Pancreas (tissue), 10 donors: ENCODE data around the gene PRKAR2B. TPM values are rescaled to one million over a fixed set of nuclear protein-coding genes. Genes with fewer than 3 reads are reported as not detected.
"Not testable (repeated sequence)": the region's sequence is repeated elsewhere in the genome, so short reads cannot be mapped to it uniquely, and the experiment has no call there.

Experiments used
- ATAC-seq, 4 donors: fragments of 200-7000 bp; cut with Tn5 transposase; one replicate each; pipeline versions ENCODE4 v1.8.0 to v1.9.1; 2020; ENCODE audit warnings: mild to moderate bottlenecking in 4 of 4, moderate library complexity in 4 of 4
- DNase-seq, 6 donors: peaks; one replicate each; pipeline ENCODE4 v3.0.0-alpha.2; 2020
- FAIRE-seq: peaks from 2 replicates; lab custom pipeline; 2012; peaks lifted over from hg19 to GRCh38; lab: Jason Lieb, UNC
- H3K27ac ChIP-seq, 4 donors: fragments of 200-600 bp; sonication (generic); 1 replicate in 3 of 4; 2 replicates in 1 of 4; pipeline versions ENCODE4 v1.5.0 to v1.8.0; 2020
- H3K27me3 ChIP-seq, 4 donors: fragments of 200-600 bp; one replicate each; pipeline ENCODE4 v1.8.0; 2021
- H3K36me3 ChIP-seq, 3 donors: fragments of 200-600 bp; sonication (generic) in 1 of 3; one replicate each; pipeline versions ENCODE4 v1.5.0 to v1.8.0; 2020 to 2021
- H3K4me1 ChIP-seq, 3 donors: fragments of 200-600 bp; one replicate each; pipeline ENCODE4 v1.8.0; 2021
- H3K4me3 ChIP-seq, 4 donors: fragments of 200-600 bp; sonication (generic) in 2 of 4; one replicate each; pipeline versions ENCODE4 v1.5.0 to v1.8.0; 2020 to 2021
- H3K9me3 ChIP-seq, 4 donors: fragments of 200-600 bp; one replicate each; pipeline ENCODE4 v1.8.0; 2021
- WGBS, 2 donors: extraction: QIAGEN DNeasy Blood & Tissue Kit; methylation state at CpG; one replicate each; pipeline ENCODE4 v1.1.7; 2013; 5-methylcytosine and 5-hydroxymethylcytosine counted together
- intact Hi-C, 3 donors: fragments of 100-400 bp; cut with DNase I; formaldehyde crosslinking; loops; one replicate each; pipeline versions ENCODE4 v1.11.1 to v1.14.2; 2022
- polyA plus RNA-seq, 2 donors: library from polyadenylated mRNA; stranded (reverse); fragments of 200-250 nt; gene quantifications; one replicate each; pipeline ENCODE4 v1.2.3, GENCODE V29; 2013
- total RNA-seq, 6 donors: library from RNA; stranded (reverse); fragmentation: NEBNext Ultra II Directional in 4 of 6; extraction: Animal tissue kit (Norgen Biotek cat#: 25700) in 4 of 6; gene quantifications; one replicate each; pipeline versions ENCODE4 v1.2.1 to v1.2.4, GENCODE V29; 2021 to 2023
- TF ChIP-seq, protein P1 (sequence below), 4 donors: fragments of 200-600 bp; sonication (generic) in 3 of 4; IDR thresholded peaks; one replicate each; pipeline versions ENCODE4 v1.5.0 to v1.8.0; 2021; ENCODE audit warnings: antibody characterized with exemption in 4 of 4
- donor health status: healthy with polysubstance abuse.
- donor health status: DM: no; HTN: no; CAD: no; lungs with moderate emphysema.
- donor health status: DM: no; HTN: no; CAD: no.
- donor health status: control.
- donor health status: control.
- donor health status: Bipolar disorder and iron deficiency.
- donor health status: DM: yes; HTN: yes; CAD: no.
- donor health status: DM: no; HTN: no; CAD: no.
- donor health status: DM: no; HTN: no; CAD: no.
- donor health status: DM: yes; HTN: yes; CAD: no.

The PRKAR2B gene
- total and polyA plus RNA-seq, 8 donors, result 5.8 to 9.9 (median 7.6) TPM

DNA sequence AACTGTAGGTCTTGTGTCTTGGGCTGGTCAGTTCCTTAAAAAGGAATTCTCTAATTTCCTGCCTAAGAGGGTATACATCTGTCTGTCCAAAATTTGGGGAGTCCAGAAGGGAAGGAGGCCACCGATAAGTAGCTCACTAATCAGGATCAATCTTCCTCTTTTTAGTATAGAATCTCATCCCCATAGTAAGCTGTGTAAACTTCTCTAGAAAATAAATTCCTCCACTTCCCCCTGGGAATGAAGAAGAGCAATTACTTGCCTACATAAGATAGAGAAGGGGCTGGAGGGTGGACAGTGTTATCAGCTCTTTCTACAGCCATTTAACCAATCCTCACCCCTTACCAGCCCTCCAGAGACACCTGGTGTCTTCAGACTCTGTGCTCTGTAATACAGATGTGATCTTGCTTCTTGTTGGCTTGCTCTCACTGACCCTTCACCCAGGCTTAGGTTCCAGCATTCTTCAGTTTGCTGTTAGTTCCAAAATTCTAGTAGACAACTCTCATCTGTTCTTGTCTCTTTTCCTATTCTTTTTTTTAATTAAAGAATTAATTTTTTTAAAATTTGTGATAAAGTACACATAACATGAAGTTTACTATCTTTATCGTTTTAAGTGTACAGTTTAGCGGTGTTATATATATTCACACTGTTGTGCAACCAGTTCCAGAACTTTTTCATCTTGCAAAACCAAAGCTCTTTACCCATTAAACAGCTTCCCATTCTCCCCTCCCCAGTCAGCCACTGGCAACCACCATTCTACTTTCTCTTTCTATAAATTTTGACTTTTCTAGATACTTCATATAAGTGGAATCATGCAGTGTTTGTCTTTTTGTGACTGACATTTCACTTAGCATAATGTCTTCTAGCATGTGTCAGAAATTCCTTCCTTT is 6.5 kb upstream of the PRKAR2B start:
- TF ChIP-seq, protein P1, sequence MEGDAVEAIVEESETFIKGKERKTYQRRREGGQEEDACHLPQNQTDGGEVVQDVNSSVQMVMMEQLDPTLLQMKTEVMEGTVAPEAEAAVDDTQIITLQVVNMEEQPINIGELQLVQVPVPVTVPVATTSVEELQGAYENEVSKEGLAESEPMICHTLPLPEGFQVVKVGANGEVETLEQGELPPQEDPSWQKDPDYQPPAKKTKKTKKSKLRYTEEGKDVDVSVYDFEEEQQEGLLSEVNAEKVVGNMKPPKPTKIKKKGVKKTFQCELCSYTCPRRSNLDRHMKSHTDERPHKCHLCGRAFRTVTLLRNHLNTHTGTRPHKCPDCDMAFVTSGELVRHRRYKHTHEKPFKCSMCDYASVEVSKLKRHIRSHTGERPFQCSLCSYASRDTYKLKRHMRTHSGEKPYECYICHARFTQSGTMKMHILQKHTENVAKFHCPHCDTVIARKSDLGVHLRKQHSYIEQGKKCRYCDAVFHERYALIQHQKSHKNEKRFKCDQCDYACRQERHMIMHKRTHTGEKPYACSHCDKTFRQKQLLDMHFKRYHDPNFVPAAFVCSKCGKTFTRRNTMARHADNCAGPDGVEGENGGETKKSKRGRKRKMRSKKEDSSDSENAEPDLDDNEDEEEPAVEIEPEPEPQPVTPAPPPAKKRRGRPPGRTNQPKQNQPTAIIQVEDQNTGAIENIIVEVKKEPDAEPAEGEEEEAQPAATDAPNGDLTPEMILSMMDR (IDR thresholded peaks at IDR 0.05), result no peak
- FAIRE-seq (no peak), ATAC-seq (no peak), DNase-seq (no peak)
- Histone ChIP-seq H3K4me1 (no peaks in the 10 kb centered on the region), H3K36me3 (no peaks in the 10 kb centered on the region), H3K4me3 (no peak overlapping the region), H3K27ac (no peak overlapping the region), H3K27me3 (no peaks in the 10 kb centered on the region), H3K9me3 (no peaks in the 10 kb centered on the region)
- 84 to 85% methylated on average over 3 of the region's 3 CpGs for WGBS, 2 donors
- intact Hi-C loops, result no loop called here

DNA sequence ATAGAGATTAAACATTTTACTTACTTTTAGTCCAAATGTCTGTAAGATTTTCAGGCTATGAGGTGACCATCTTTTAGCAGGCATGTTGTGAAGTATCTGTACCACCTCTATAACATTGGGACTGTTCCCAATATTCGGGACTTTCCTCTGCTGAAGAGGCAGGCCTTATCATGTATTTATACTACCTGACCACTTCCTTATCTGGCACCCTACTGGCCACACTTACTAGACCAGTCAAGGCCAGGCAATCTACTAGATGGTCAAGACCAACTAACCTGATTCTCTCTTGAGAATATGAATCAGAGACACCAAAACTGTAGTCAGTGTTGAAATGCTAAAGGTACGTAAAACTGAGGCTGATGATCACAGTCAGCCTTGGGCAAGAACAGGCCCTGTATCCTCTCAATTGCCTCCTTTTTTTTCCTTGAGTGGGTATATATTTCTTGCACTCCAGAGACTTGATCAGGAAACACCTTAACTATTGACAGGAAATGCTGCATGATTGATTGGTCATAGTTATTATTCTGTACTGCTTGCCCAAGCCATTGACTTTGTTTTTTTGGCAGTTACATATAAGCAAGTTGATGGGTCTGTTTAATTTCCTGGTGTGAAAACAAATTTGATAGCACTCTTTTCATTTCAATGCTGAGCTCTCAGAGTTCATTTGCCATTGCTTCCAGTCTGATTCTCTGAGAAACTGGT is 5.2 kb upstream of the PRKAR2B start:
- H3K4me3 ChIP-seq, result no peak overlapping the region
- ATAC-seq, result no peak
- no peak for DNase-seq
- no peak for FAIRE-seq
- no peaks in the 10 kb centered on the region for H3K27me3 ChIP-seq
- H3K4me1 ChIP-seq, result peaks cover 0 to 4% (median 0%) of the 10 kb centered on the region in 3 donors
- no peaks in the 10 kb centered on the region for H3K9me3 ChIP-seq
- H3K27ac ChIP-seq, result no peak overlapping the region
- no peaks in the 10 kb centered on the region for H3K36me3 ChIP-seq
- intact Hi-C loops, result no loop called here
- 56 to 59% methylated on average over 2 of the region's 2 CpGs for WGBS, 2 donors
- TF ChIP-seq, protein P1 (IDR thresholded peaks at IDR 0.05), result no peak

DNA sequence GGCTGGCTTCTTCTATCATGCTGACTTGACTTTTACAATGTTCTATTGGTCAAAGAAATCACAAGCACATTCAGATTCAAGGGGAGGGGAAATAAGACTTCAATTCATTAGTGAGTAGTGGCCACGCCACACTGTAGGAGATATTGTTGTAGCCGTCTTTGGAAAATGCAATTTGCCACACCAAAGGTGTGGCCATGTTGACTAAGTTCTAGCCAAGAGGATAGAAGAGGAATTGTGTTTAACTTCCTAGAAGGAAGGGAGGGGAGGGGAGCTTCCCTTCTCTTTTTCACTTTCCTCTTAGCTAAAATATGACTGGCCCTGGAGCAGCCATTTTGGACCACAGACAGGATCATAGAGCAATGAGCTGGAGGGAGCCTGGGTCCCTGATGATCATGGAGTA is 3.4 kb upstream of the PRKAR2B start:
- Histone ChIP-seq H3K4me3 (no peak overlapping the region), H3K27ac (no peak overlapping the region), H3K4me1 (peaks cover 4 to 8% (median 7%) of the 10 kb centered on the region in 3 donors), H3K27me3 (no peaks in the 10 kb centered on the region), H3K36me3 (no peaks in the 10 kb centered on the region), H3K9me3 (no peaks in the 10 kb centered on the region)
- intact Hi-C loops, result no loop called here
- TF ChIP-seq, protein P1 (IDR thresholded peaks at IDR 0.05), result no peak
- ATAC-seq (no peak), FAIRE-seq (no peak), DNase-seq (no peak)
- 85 to 91% methylated on average over 2 of the region's 2 CpGs for WGBS, 2 donors

DNA sequence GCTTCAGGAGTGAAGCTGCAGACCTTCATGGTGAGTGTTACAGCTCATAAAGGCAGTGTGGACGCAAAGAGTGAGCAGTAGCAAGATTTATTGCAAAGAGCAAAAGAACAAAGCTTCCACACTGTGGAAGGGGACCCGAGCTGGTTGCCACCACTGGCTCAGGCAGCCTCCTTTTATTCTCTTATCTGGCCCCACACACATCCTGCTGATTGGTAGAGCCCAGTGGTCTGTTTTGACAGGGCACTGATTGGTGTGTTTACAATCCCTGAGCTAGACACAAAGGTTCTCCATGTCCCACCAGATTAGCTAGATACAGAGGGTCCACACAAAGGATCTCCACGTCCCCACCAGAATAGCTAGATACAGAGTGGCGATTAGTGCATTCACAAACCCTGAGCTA is 2.7 kb upstream of the PRKAR2B start:
- 73 to 74% methylated on average over 4 of the region's 4 CpGs for WGBS, 2 donors
- not testable (repeated sequence) for DNase-seq, H3K27ac ChIP-seq

DNA sequence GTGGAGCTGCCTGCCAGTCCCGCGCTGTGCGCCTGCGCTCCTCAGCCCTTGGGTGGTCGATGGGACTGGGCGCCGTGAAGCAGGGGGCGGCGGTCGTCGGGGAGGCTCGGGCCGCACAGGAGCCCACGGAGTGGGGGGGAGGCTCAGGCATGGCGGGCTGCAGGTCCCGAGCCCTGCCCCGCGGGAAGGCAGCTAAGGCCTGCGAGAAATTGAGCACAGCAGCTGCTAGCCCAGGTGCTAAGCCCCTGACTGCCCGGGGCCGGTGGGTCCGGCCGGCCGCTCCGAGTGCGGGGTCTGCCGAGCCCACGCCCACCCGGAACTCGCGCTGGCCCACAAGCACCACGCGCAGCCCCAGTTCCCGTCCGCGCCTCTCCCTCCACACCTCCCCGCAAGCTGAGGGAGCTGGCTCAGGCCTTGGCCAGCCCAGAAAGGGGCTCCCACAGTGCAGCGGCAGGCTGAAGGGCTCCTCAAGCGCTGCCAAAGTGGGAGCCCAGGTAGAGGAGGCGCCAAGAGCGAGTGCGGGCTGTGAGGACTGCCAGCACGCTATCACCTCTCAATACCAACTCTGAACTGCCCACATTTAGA is 2.1 kb upstream of the PRKAR2B start:
- intact Hi-C loops, H3K36me3 ChIP-seq, H3K9me3 ChIP-seq, FAIRE-seq, H3K4me3 ChIP-seq, H3K27me3 ChIP-seq, ATAC-seq, H3K27ac ChIP-seq, H3K4me1 ChIP-seq: not testable (repeated sequence)
- 96 to 97% methylated on average over 40 to 43 of the region's 43 CpGs for WGBS, 2 donors
- DNase-seq, result peak in 2 of 6 donors; percentile 21 to 44

More for the DNA sequence above, 2.7 kb upstream of the PRKAR2B start:
- H3K9me3 ChIP-seq, FAIRE-seq, H3K27me3 ChIP-seq, H3K36me3 ChIP-seq, H3K4me3 ChIP-seq, H3K4me1 ChIP-seq, intact Hi-C loops, ATAC-seq: not testable (repeated sequence)
